K562 (cell line): Measurements from ENCODE around the gene MYLK2.

ENCODE experiments used
- SP2 ChIP-seq: IDR thresholded peaks from 2 replicates; pipeline ENCODE4 v1.6.1; 2011; ENCODE audit warnings: mild to moderate bottlenecking, low read depth, low read length, moderate library complexity; ENCODE audit not compliant: poor library complexity, severe bottlenecking; ENCODE audit errors: extremely low read depth
- ZFX ChIP-seq: sonication (generic); formaldehyde crosslinking; IDR thresholded peaks from 2 replicates; pipeline ENCODE4 v1.8.0; 2022; ENCODE audit warnings: mild to moderate bottlenecking, missing genetic modification reagents, moderate library complexity

- TF ChIP-seq SP2 (no peak), ZFX (CRISPR knock-in tag) (no peak)
Measured at GRCh38 chr20:31838646-31839292, 19.6 kb downstream of the MYLK2 start.
